BLaER1 (cell line): ENCODE measurements around the gene BEND3.
A peak's percentile ranks its signal among the peaks of the same experiment; 100 is the strongest.
"Not testable (repeated sequence)": the region's sequence is repeated elsewhere in the genome, so short reads cannot be mapped to it uniquely, and the experiment has no call there.

Experiments
- H3K27ac ChIP-seq: shearing (Covaris generic); formaldehyde crosslinking; 2 replicates; pipeline ENCODE4 v1.8.1; 2022
- H3K27me3 ChIP-seq: shearing (Covaris generic); formaldehyde crosslinking; 2 replicates; pipeline ENCODE4 v1.8.1; 2022
- H3K36me3 ChIP-seq: shearing (Covaris generic); formaldehyde crosslinking; 2 replicates; pipeline ENCODE4 v1.8.1; 2022
- H3K4me1 ChIP-seq: shearing (Covaris generic); formaldehyde crosslinking; 2 replicates; pipeline ENCODE4 v1.8.1; 2022
- H3K4me2 ChIP-seq: shearing (Covaris generic); formaldehyde crosslinking; 2 replicates; pipeline ENCODE4 v1.8.1; 2022
- H3K4me3 ChIP-seq: shearing (Covaris generic); formaldehyde crosslinking; 2 replicates; pipeline ENCODE4 v1.8.1; 2022
- H3K9ac ChIP-seq: shearing (Covaris generic); formaldehyde crosslinking; 2 replicates; pipeline ENCODE4 v1.8.1; 2022
- H3K9me3 ChIP-seq: shearing (Covaris generic); formaldehyde crosslinking; 2 replicates; pipeline ENCODE4 v1.8.1; 2022
- H4K20me1 ChIP-seq: shearing (Covaris generic); formaldehyde crosslinking; 2 replicates; pipeline ENCODE4 v1.8.1; 2022
- Cebpa-rat ChIP-seq: shearing (Covaris generic); IDR thresholded peaks from 2 replicates; pipeline ENCODE4 v1.8.1; 2022

BEND3 gene

GRCh38 chr6:107106165-107106564 lies 9.2 kb downstream of the BEND3 start:
- Histone ChIP-seq H3K4me2 (peak overlapping the region; percentile 19; the same call in 1 of the 2 replicates), H3K9ac (no peak overlapping the region), H3K27me3 (no peaks in the 10 kb centered on the region), H3K9me3 (no peaks in the 10 kb centered on the region), H3K36me3 (no peaks in the 10 kb centered on the region), H3K4me3 (no peak overlapping the region), H4K20me1 (peaks cover 60% of the 10 kb centered on the region), H3K4me1 (peaks cover 93% of the 10 kb centered on the region), H3K27ac (0 out of 2 replicates have a peak overlapping the region, but pooled peaks have one; percentile 4)
- no peak for TF ChIP-seq Cebpa-rat

GRCh38 chr6:107105511-107106116 lies 9.7 kb downstream of the BEND3 start:
- Histone ChIP-seq H3K27me3 (no peaks in the 10 kb centered on the region), H3K36me3 (no peaks in the 10 kb centered on the region), H3K9ac (no peak overlapping the region), H3K4me2 (peak overlapping the region; percentile 19; the same call in 1 of the 2 replicates), H3K4me1 (peaks cover 97% of the 10 kb centered on the region), H3K4me3 (no peak overlapping the region), H4K20me1 (peaks cover 60% of the 10 kb centered on the region), H3K9me3 (no peaks in the 10 kb centered on the region), H3K27ac (peak overlapping the region; percentile 35; the same call in 1 of the 2 replicates)
- TF ChIP-seq Cebpa-rat = no peak

GRCh38 chr6:107103082-107103481 lies 12.2 kb downstream of the BEND3 start:
- Histone ChIP-seq H3K27ac (peak overlapping the region; percentile 65), H3K4me2 (peak overlapping the region; percentile 62), H3K9ac (no peak overlapping the region; the same call in 1 of the 2 replicates), H3K4me1 (peaks cover 75% of the 10 kb centered on the region), H3K36me3 (peaks cover 5% of the 10 kb centered on the region), H3K4me3 (no peak overlapping the region), H3K27me3 (no peaks in the 10 kb centered on the region), H4K20me1 (peaks cover 44% of the 10 kb centered on the region), H3K9me3 (no peaks in the 10 kb centered on the region)
- no peak for TF ChIP-seq Cebpa-rat

- Histone ChIP-seq H3K4me2 (peak overlapping the region; percentile 62), H3K4me3 (no peak overlapping the region)
Observed at GRCh38 chr6:107102414-107102805, 12.9 kb downstream of the BEND3 start.

GRCh38 chr6:107101686-107102413 lies 13.5 kb downstream of the BEND3 start:
- H3K9me3 ChIP-seq = no peaks in the 10 kb centered on the region
- H4K20me1 ChIP-seq = peaks cover 38% of the 10 kb centered on the region; the same call in 1 of the 2 replicates
- no peaks in the 10 kb centered on the region for H3K27me3 ChIP-seq
- no peak overlapping the region for H3K4me3 ChIP-seq
- H3K27ac ChIP-seq = peak overlapping the region; percentile 65
- peaks cover 18% of the 10 kb centered on the region for H3K36me3 ChIP-seq
- no peak for TF ChIP-seq Cebpa-rat
- H3K4me1 ChIP-seq = peaks cover 63% of the 10 kb centered on the region
- H3K4me2 ChIP-seq = peak overlapping the region; percentile 62
- peak overlapping the region; percentile 49; the same call in 1 of the 2 replicates for H3K9ac ChIP-seq

More at GRCh38 chr6:107102414-107102805, 12.9 kb downstream of the BEND3 start:
- no peaks in the 10 kb centered on the region for H3K27me3 ChIP-seq
- TF ChIP-seq Cebpa-rat = no peak
- peaks cover 12% of the 10 kb centered on the region for H3K36me3 ChIP-seq
- H3K27ac ChIP-seq = peak overlapping the region; percentile 65
- peaks cover 40% of the 10 kb centered on the region; the same call in 1 of the 2 replicates for H4K20me1 ChIP-seq
- peaks cover 68% of the 10 kb centered on the region for H3K4me1 ChIP-seq
- H3K9me3 ChIP-seq = no peaks in the 10 kb centered on the region
- H3K9ac ChIP-seq = peak overlapping the region; percentile 49; the same call in 1 of the 2 replicates

GRCh38 chr6:107101211-107101610 lies 14.1 kb downstream of the BEND3 start:
- peak overlapping the region; percentile 62 for H3K4me2 ChIP-seq
- H3K27ac ChIP-seq = no peak overlapping the region
- no peaks in the 10 kb centered on the region for H3K27me3 ChIP-seq
- no peak overlapping the region for H3K9ac ChIP-seq
- H4K20me1 ChIP-seq = peaks cover 32% of the 10 kb centered on the region; the same call in 1 of the 2 replicates
- H3K9me3 ChIP-seq = no peaks in the 10 kb centered on the region
- TF ChIP-seq Cebpa-rat = no peak
- H3K36me3 ChIP-seq = peaks cover 24% of the 10 kb centered on the region
- no peak overlapping the region for H3K4me3 ChIP-seq
- peaks cover 57% of the 10 kb centered on the region for H3K4me1 ChIP-seq

- H3K9me3 ChIP-seq = no peaks in the 10 kb centered on the region
- H3K36me3 ChIP-seq = peaks cover 47% of the 10 kb centered on the region
- H3K27me3 ChIP-seq = no peaks in the 10 kb centered on the region
- H3K4me2 ChIP-seq = no peak overlapping the region
- peaks cover 32% of the 10 kb centered on the region for H3K4me1 ChIP-seq
- H3K4me3 ChIP-seq = no peak overlapping the region
- no peak for TF ChIP-seq Cebpa-rat
- H4K20me1 ChIP-seq = peaks cover 22% of the 10 kb centered on the region; the same call in 1 of the 2 replicates
- H3K27ac ChIP-seq = no peak overlapping the region
- no peak overlapping the region for H3K9ac ChIP-seq
Observed at GRCh38 chr6:107098436-107099307, 16.6 kb downstream of the BEND3 start.

GRCh38 chr6:107084459-107084858 lies 30.9 kb downstream of the BEND3 start:
- not testable (repeated sequence) for H4K20me1 ChIP-seq, H3K27me3 ChIP-seq, H3K4me1 ChIP-seq, H3K4me2 ChIP-seq, H3K9ac ChIP-seq, H3K4me3 ChIP-seq, H3K27ac ChIP-seq
- Histone ChIP-seq H3K36me3 (peaks cover 65% of the 10 kb centered on the region), H3K9me3 (peaks cover 33% of the 10 kb centered on the region)

GRCh38 chr6:107083921-107084320 lies 31.4 kb downstream of the BEND3 start:
- TF ChIP-seq Cebpa-rat = no peak
- Histone ChIP-seq H3K36me3 (peaks cover 59% of the 10 kb centered on the region), H3K4me3 (no peak overlapping the region), H4K20me1 (no peaks in the 10 kb centered on the region), H3K4me2 (no peak overlapping the region), H3K27me3 (no peaks in the 10 kb centered on the region), H3K9ac (no peak overlapping the region), H3K27ac (no peak overlapping the region), H3K9me3 (peaks cover 33% of the 10 kb centered on the region), H3K4me1 (peaks cover 8% of the 10 kb centered on the region; the same call in 1 of the 2 replicates)
